OCI-LY7 (cell line): ENCODE data around the gene GTPBP6. TPM values are rescaled to one million over a fixed set of nuclear protein-coding genes. Genes with fewer than 3 reads are reported as not detected.

ENCODE experiments used
- BruUV-seq: library from RNA; stranded (reverse); fragments of 400-500 nt; replicated peaks from 2 replicates; lab custom pipeline; 2021; lab: Mats Ljungman, UMichigan
- CTCF ChIA-PET: fragments of 300-600 bp; sonication (Branson Sonifier 250); formaldehyde crosslinking; loops from one replicate; lab custom pipeline; 2022; ENCODE audit warnings: antibody characterized with exemption; ENCODE audit not compliant: unreplicated experiment; lab: Charles Lee
- POLR2A ChIA-PET: fragments of 300-600 bp; sonication (Branson Sonifier 250); formaldehyde crosslinking; loops from one replicate; lab custom pipeline; 2022; ENCODE audit warnings: antibody characterized with exemption; lab: Charles Lee
- DNase-seq: peaks from one replicate; pipeline ENCODE4 v3.0.0-alpha.2; 2015; ENCODE audit warnings: low spot score
- H2AFZ ChIP-seq: fragments of 200-600 bp; sonication (generic), shearing (Covaris generic); 2 replicates; pipeline ENCODE4 v1.6.1; 2014; ENCODE audit warnings: mild to moderate bottlenecking, antibody characterized with exemption, low read length, moderate library complexity
- H3K27ac ChIP-seq: fragments of 200-600 bp; sonication (generic); 2 replicates; pipeline ENCODE4 v1.5.1; 2014; ENCODE audit warnings: mixed run types, low read depth, mild to moderate bottlenecking, moderate library complexity, low read length, inconsistent platforms; ENCODE audit not compliant: poor library complexity, severe bottlenecking
- H3K36me3 ChIP-seq: fragments of 200-600 bp; sonication (generic); 2 replicates; pipeline ENCODE4 v1.6.1; 2014; ENCODE audit warnings: mild to moderate bottlenecking, antibody characterized with exemption, low read length, moderate library complexity, mixed read lengths; ENCODE audit not compliant: insufficient read depth
- H3K4me1 ChIP-seq: fragments of 200-600 bp; sonication (generic); 2 replicates; pipeline ENCODE4 v1.5.1; 2014; ENCODE audit warnings: mild to moderate bottlenecking, low read length; ENCODE audit not compliant: insufficient read depth, poor library complexity, severe bottlenecking
- H3K4me2 ChIP-seq: fragments of 200-600 bp; sonication (generic); 2 replicates; pipeline ENCODE4 v1.6.1; 2014; ENCODE audit warnings: mild to moderate bottlenecking, low read length
- H3K4me3 ChIP-seq: fragments of 200-600 bp; sonication (generic); 2 replicates; pipeline ENCODE4 v1.5.1; 2014; ENCODE audit warnings: mild to moderate bottlenecking, low read depth, low read length; ENCODE audit not compliant: poor library complexity, severe bottlenecking
- H3K79me2 ChIP-seq: fragments of 200-600 bp; sonication (generic); 2 replicates; pipeline ENCODE4 v1.6.1; 2016; ENCODE audit warnings: low read depth, mild to moderate bottlenecking, low read length, moderate library complexity, mixed read lengths; ENCODE audit not compliant: insufficient read depth
- H3K9me2 ChIP-seq: fragments of 200-600 bp; sonication (generic); 2 replicates; pipeline ENCODE4 v1.6.1; 2016; ENCODE audit warnings: mild to moderate bottlenecking, low read length, mixed read lengths; ENCODE audit not compliant: insufficient read depth
- H3K9me3 ChIP-seq: fragments of 200-600 bp; sonication (generic); 2 replicates; pipeline ENCODE4 v1.6.1; 2014; ENCODE audit warnings: mild to moderate bottlenecking, mixed run types, low read length, mixed read lengths
- H4K20me1 ChIP-seq: fragments of 200-600 bp; sonication (generic); 2 replicates; pipeline ENCODE4 v1.6.1; 2014; ENCODE audit warnings: mild to moderate bottlenecking, antibody characterized with exemption, low read length, moderate library complexity, mixed read lengths; ENCODE audit not compliant: insufficient read depth
- EZH2phosphoT487 ChIP-seq: fragments of 200-600 bp; sonication (generic); IDR thresholded peaks from 2 replicates; pipeline ENCODE4 v1.6.1; 2018; ENCODE audit warnings: low read depth, borderline replicate concordance, mild to moderate bottlenecking, mixed run types, antibody characterized with exemption, low read length, moderate library complexity, mixed read lengths
- intact Hi-C: fragments of 100-400 bp; cut with micrococcal nuclease; formaldehyde crosslinking; loops from one replicate; pipeline ENCODE4 v1.10.0; 2022; ENCODE audit not compliant: unreplicated experiment
- total RNA-seq, 2 experiments: library from RNA; depleted of rRNA in 1 of 2; stranded (reverse); fragments of >200 nt in 1 of 2; shearing (Covaris generic) in 1 of 2; gene quantifications; 2 replicates each; pipeline ENCODE4 v1.2.3, GENCODE V29; 2014 to 2022
- TF ChIP-seq, protein P1 (sequence below): fragments of 200-600 bp; sonication (generic); conservative IDR thresholded peaks from 2 replicates; pipeline ENCODE4 v1.5.1; 2014; ENCODE audit warnings: mild to moderate bottlenecking, antibody characterized with exemption, low read length, moderate library complexity, mixed read lengths

Gene GTPBP6
- total RNA-seq, 2 experiments from 2014 or later, result 36.3 to 53.6 TPM

DNA sequence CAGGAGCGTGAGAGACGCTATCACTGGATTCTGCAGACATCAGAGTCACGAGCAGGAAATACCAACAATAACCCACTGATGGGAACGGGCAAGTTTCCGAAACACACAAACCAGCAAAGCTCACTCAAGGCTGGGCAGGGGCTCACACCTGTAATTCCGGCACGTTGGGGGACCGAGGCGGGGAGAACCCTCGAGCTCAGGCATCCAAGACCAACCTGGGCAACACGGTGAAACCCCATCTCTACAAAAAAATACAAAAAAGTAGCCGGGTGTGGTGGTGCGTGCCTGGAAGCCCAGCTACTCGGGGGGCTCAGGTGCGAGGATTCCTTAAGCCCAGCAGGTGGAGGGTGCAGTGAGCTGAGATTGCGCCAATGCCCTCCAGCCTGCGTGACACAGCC, 17.2 kb upstream of the GTPBP6 start:
- no peaks in the 10 kb centered on the region for H3K9me3 ChIP-seq
- no peak overlapping the region for H2AFZ ChIP-seq
- no peak for DNase-seq
- H3K4me2 ChIP-seq, result no peak overlapping the region
- H3K4me3 ChIP-seq, result no peak overlapping the region
- ChIA-PET POLR2A (no interaction called here), CTCF (no interaction called here)
- no peaks in the 10 kb centered on the region for H3K4me1 ChIP-seq
- BruUV-seq, result no TSS peak
- H4K20me1 ChIP-seq, result no peaks in the 10 kb centered on the region
- peaks cover 72% of the 10 kb centered on the region for H3K36me3 ChIP-seq
- intact Hi-C loops, result no loop called here
- no peak for TF ChIP-seq EZH2phosphoT487
- H3K27ac ChIP-seq, result no peak overlapping the region
- H3K79me2 ChIP-seq, result no peaks in the 10 kb centered on the region
- H3K9me2 ChIP-seq, result no peaks in the 10 kb centered on the region

DNA sequence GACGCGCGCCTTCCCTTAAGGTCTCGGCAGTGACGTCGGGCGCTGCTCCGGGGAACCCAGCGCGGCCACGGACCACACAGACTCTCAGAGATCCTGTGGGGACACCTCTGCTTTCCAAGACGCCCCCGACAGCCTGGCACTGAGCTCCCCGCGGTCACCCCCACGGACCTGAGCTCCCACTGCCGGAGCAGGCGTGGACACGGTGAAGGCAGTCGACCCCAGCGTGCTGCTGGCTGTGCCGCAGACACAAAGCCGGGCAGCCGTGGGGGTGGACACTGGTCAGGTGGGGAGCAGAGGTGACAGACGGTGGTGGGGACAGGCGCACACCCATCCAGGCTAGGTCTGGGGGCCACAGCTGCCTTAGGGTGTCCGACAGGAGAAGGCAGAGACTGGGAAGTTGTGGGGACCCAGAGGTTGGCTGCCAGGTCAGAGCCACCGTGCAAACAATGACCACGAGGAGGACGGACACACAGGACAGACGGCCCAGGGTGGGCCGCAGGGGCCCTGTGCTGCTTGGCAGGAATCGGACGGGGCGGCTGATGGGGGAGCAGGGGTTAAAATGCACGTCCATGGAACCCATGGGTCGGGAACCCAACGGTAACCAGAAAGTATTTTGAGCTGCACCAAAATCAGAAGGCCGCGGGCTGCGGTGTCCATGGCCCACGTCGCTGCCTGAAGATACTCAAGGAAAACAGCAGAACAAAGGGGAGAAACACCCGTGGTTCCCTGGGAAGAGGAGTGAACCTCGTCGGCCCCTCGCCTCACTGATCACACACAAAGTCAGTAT, 16.6 kb upstream of the GTPBP6 start:
- no peak for TF ChIP-seq EZH2phosphoT487
- TF ChIP-seq, protein P1, sequence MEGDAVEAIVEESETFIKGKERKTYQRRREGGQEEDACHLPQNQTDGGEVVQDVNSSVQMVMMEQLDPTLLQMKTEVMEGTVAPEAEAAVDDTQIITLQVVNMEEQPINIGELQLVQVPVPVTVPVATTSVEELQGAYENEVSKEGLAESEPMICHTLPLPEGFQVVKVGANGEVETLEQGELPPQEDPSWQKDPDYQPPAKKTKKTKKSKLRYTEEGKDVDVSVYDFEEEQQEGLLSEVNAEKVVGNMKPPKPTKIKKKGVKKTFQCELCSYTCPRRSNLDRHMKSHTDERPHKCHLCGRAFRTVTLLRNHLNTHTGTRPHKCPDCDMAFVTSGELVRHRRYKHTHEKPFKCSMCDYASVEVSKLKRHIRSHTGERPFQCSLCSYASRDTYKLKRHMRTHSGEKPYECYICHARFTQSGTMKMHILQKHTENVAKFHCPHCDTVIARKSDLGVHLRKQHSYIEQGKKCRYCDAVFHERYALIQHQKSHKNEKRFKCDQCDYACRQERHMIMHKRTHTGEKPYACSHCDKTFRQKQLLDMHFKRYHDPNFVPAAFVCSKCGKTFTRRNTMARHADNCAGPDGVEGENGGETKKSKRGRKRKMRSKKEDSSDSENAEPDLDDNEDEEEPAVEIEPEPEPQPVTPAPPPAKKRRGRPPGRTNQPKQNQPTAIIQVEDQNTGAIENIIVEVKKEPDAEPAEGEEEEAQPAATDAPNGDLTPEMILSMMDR, result no peak
- DNase-seq, result no peak
- H3K4me1 ChIP-seq, result no peaks in the 10 kb centered on the region
- H3K9me3 ChIP-seq, result no peaks in the 10 kb centered on the region
- intact Hi-C loops, result no loop called here
- no peak overlapping the region for H2AFZ ChIP-seq
- BruUV-seq, result no TSS peak
- H3K36me3 ChIP-seq, result peaks cover 68% of the 10 kb centered on the region
- H3K27ac ChIP-seq, result no peak overlapping the region
- H3K79me2 ChIP-seq, result no peaks in the 10 kb centered on the region
- H3K4me2 ChIP-seq, result no peak overlapping the region
- H3K9me2 ChIP-seq, result no peaks in the 10 kb centered on the region
- H4K20me1 ChIP-seq, result no peaks in the 10 kb centered on the region
- POLR2A ChIA-PET, result no interaction called here
- no peak overlapping the region for H3K4me3 ChIP-seq
- CTCF ChIA-PET, result no interaction called here

DNA sequence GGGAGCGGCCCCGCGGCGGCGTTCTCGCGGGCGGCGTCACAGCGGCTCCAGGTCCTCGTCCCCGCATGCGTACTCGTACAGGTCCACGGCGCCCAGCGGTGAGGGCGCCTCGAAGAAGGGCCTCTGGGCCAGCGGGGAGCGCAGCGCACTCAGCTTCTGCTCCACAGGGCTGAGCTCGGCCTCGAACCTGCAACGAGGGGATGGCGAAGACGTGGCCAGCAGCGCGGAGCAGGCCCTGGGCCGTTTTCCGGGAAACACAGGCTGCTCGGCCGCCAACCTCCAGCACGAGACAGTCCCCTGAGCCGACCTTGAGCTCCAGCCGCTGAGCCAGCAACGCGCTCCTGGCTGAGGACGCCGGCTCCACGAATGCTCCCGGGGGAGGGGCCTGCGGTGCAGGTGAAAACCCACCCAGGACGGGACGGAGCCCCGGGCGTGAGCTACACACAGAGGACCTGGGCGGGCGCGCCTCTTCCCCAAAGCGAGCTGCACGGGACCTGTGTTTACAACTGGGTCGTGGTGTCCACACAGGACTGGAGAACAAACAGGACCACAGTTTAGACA, 15.8 kb upstream of the GTPBP6 start:
- Histone ChIP-seq H3K9me2 (no peaks in the 10 kb centered on the region), H3K4me3 (no peak overlapping the region), H3K36me3 (peaks cover 68% of the 10 kb centered on the region), H3K4me1 (no peaks in the 10 kb centered on the region), H3K79me2 (no peaks in the 10 kb centered on the region), H2AFZ (no peak overlapping the region), H4K20me1 (no peaks in the 10 kb centered on the region), H3K4me2 (no peak overlapping the region), H3K9me3 (no peaks in the 10 kb centered on the region), H3K27ac (no peak overlapping the region)
- POLR2A ChIA-PET, result no interaction called here
- CTCF ChIA-PET, result no interaction called here
- DNase-seq, result no peak
- no TSS peak for BruUV-seq
- intact Hi-C loops, result no loop called here
- TF ChIP-seq EZH2phosphoT487, result no peak
- TF ChIP-seq, protein P1, result no peak
